ENCODE measurements around the gene USP48. TPM values are rescaled to one million over a fixed set of nuclear protein-coding genes. Genes with fewer than 3 reads are reported as not detected.

Gene USP48
- total RNA-seq, 4 donors from 2014 or later, result 11.5 to 24.4 (median 14.5) TPM

GRCh38 chr1:21701401-21701800, 81.5 kb downstream of the USP48 start:
- in situ Hi-C loops (cut with MboI; ENCODE audit: low sequenced_read_pairs in 4 of 4), result no loop called here
- Histone ChIP-seq H3K36me3 (peaks cover 0 to 69% of the 10 kb centered on the region in 2 donors), H3K27me3 (no peaks in the 10 kb centered on the region), H3K9me3 (no peaks in the 10 kb centered on the region), H3K4me1 (no peaks in the 10 kb centered on the region), H3K27ac (no peak overlapping the region), H3K4me3 (no peak overlapping the region)
- no peak for TF ChIP-seq POLR2A (IDR thresholded peaks at IDR 0.05)
- TF ChIP-seq CTCF (IDR thresholded peaks at IDR 0.05 in 4 of 5, conservative IDR thresholded peaks at IDR 0.05 in 1 of 5), result no peak
- DNase-seq (no peak), ATAC-seq (no peak)
- intact Hi-C loops (cut with DNase I; ENCODE audit: low total_unique reads), result no loop called here

GRCh38 chr1:21700094-21700493, 82.9 kb downstream of the USP48 start:
- intact Hi-C loops (cut with DNase I; ENCODE audit: low total_unique reads) (no loop called here), in situ Hi-C loops (cut with MboI; ENCODE audit: low sequenced_read_pairs in 4 of 4) (no loop called here)
- Histone ChIP-seq H3K27me3 (no peaks in the 10 kb centered on the region), H3K9me3 (no peaks in the 10 kb centered on the region), H3K4me3 (no peak overlapping the region), H3K4me1 (no peaks in the 10 kb centered on the region), H3K36me3 (peaks cover 0 to 66% of the 10 kb centered on the region in 2 donors), H3K27ac (no peak overlapping the region)
- TF ChIP-seq POLR2A (IDR thresholded peaks at IDR 0.05) (no peak), CTCF (IDR thresholded peaks at IDR 0.05 in 4 of 5, conservative IDR thresholded peaks at IDR 0.05 in 1 of 5) (no peak)
- ATAC-seq (no peak), DNase-seq (no peak)

- no peak overlapping the region for H3K4me3 ChIP-seq
- peaks cover 0 to 55% of the 10 kb centered on the region in 2 donors for H3K36me3 ChIP-seq
- H3K4me1 ChIP-seq, result no peaks in the 10 kb centered on the region
- no peak for ATAC-seq
- H3K27me3 ChIP-seq, result no peaks in the 10 kb centered on the region
- no peak overlapping the region for H3K27ac ChIP-seq
- in situ Hi-C loops (cut with MboI; ENCODE audit: low sequenced_read_pairs in 4 of 4), result no loop called here
- no peaks in the 10 kb centered on the region for H3K9me3 ChIP-seq
- DNase-seq, result no peak
- intact Hi-C loops (cut with DNase I; ENCODE audit: low total_unique reads), result no loop called here
- TF ChIP-seq POLR2A (IDR thresholded peaks at IDR 0.05) (no peak), CTCF (IDR thresholded peaks at IDR 0.05 in 4 of 5, conservative IDR thresholded peaks at IDR 0.05 in 1 of 5) (no peak)
Measured at GRCh38 chr1:21696931-21697330, 86.0 kb downstream of the USP48 start.

- Histone ChIP-seq H3K4me3 (no peak overlapping the region), H3K27me3 (no peaks in the 10 kb centered on the region), H3K4me1 (no peaks in the 10 kb centered on the region), H3K27ac (no peak overlapping the region), H3K36me3 (peaks cover 0 to 45% of the 10 kb centered on the region in 2 donors), H3K9me3 (no peaks in the 10 kb centered on the region)
- intact Hi-C loops (cut with DNase I; ENCODE audit: low total_unique reads) (no loop called here), in situ Hi-C loops (cut with MboI; ENCODE audit: low sequenced_read_pairs in 4 of 4) (no loop called here)
- TF ChIP-seq POLR2A (IDR thresholded peaks at IDR 0.05) (no peak), CTCF (IDR thresholded peaks at IDR 0.05 in 4 of 5, conservative IDR thresholded peaks at IDR 0.05 in 1 of 5) (no peak)
- DNase-seq (no peak), ATAC-seq (no peak)
Measured at GRCh38 chr1:21693732-21694131, 89.2 kb downstream of the USP48 start.

GRCh38 chr1:21691739-21692138, 91.2 kb downstream of the USP48 start:
- Histone ChIP-seq H3K27ac (no peak overlapping the region), H3K4me1 (no peaks in the 10 kb centered on the region), H3K9me3 (no peaks in the 10 kb centered on the region), H3K27me3 (no peaks in the 10 kb centered on the region), H3K4me3 (no peak overlapping the region), H3K36me3 (peaks cover 0 to 56% of the 10 kb centered on the region in 2 donors)
- in situ Hi-C loops (cut with MboI; ENCODE audit: low sequenced_read_pairs in 4 of 4) (no loop called here), intact Hi-C loops (cut with DNase I; ENCODE audit: low total_unique reads) (no loop called here)
- TF ChIP-seq POLR2A (IDR thresholded peaks at IDR 0.05) (no peak), CTCF (IDR thresholded peaks at IDR 0.05 in 4 of 5, conservative IDR thresholded peaks at IDR 0.05 in 1 of 5) (no peak)
- ATAC-seq (no peak), DNase-seq (no peak)

All from gastrocnemius medialis (tissue), 4 donors.